HG03575 (cell line): ENCODE data around the gene RIMS1.
"Not testable (repeated sequence)": the region's sequence is repeated elsewhere in the genome, so short reads cannot be mapped to it uniquely, and the experiment has no call there.

Source experiments
- ATAC-seq: cut with Tn5 transposase; IDR thresholded peaks from one replicate; pipeline ENCODE4 v1.9.1; 2021; ENCODE audit not compliant: unreplicated experiment, insufficient number of reproducible peaks, low FRiP score; ENCODE audit errors: extremely low read depth

RIMS1 gene

GRCh38 chr6:71977884-71978283 is 91.5 kb downstream of the RIMS1 start:
- ATAC-seq, result no peak

- ATAC-seq, result no peak
Observed at GRCh38 chr6:71979911-71980310, 93.6 kb downstream of the RIMS1 start.

- peak; percentile 80 for ATAC-seq
Observed at GRCh38 chr6:71982389-71982788, 96.0 kb downstream of the RIMS1 start.

- ATAC-seq, result no peak
Observed at GRCh38 chr6:71983131-71983530, 96.8 kb downstream of the RIMS1 start.

GRCh38 chr6:71994705-71995271 is 108.4 kb downstream of the RIMS1 start:
- no peak for ATAC-seq

- no peak for ATAC-seq
Observed at GRCh38 chr6:71997341-71997740, 111.0 kb downstream of the RIMS1 start.

GRCh38 chr6:72002415-72002814 is 116.1 kb downstream of the RIMS1 start:
- no peak for ATAC-seq

- not testable (repeated sequence) for ATAC-seq
Observed at GRCh38 chr6:72006591-72006990, 120.2 kb downstream of the RIMS1 start.

- no peak for ATAC-seq
Observed at GRCh38 chr6:72022830-72023229, 136.5 kb downstream of the RIMS1 start.

- no peak for ATAC-seq
Observed at GRCh38 chr6:72031471-72031870, 145.1 kb downstream of the RIMS1 start.

- no peak for ATAC-seq
Observed at GRCh38 chr6:72032086-72032485, 145.7 kb downstream of the RIMS1 start.

GRCh38 chr6:72035486-72035885 is 149.1 kb downstream of the RIMS1 start:
- ATAC-seq, result no peak

- no peak for ATAC-seq
Observed at GRCh38 chr6:72035966-72036365, 149.6 kb downstream of the RIMS1 start.

GRCh38 chr6:72037006-72037405 is 150.7 kb downstream of the RIMS1 start:
- no peak for ATAC-seq

GRCh38 chr6:72040111-72040510 is 153.8 kb downstream of the RIMS1 start:
- ATAC-seq, result no peak

- ATAC-seq, result no peak
Observed at GRCh38 chr6:72042088-72042487, 155.7 kb downstream of the RIMS1 start.

GRCh38 chr6:72048080-72048479 is 161.7 kb downstream of the RIMS1 start:
- ATAC-seq, result no peak

- ATAC-seq, result no peak
Observed at GRCh38 chr6:72049376-72049775, 163.0 kb downstream of the RIMS1 start.

GRCh38 chr6:72061286-72061685 is 174.9 kb downstream of the RIMS1 start:
- no peak for ATAC-seq

- ATAC-seq, result no peak
Observed at GRCh38 chr6:72064399-72064975, 178.1 kb downstream of the RIMS1 start.

GRCh38 chr6:72078096-72078495 is 191.7 kb downstream of the RIMS1 start:
- ATAC-seq, result no peak
